ENCODE measurements around the gene CCDC6. TPM values are rescaled to one million over a fixed set of nuclear protein-coding genes. Genes with fewer than 3 reads are reported as not detected.
"Not testable (repeated sequence)": the region's sequence is repeated elsewhere in the genome, so short reads cannot be mapped to it uniquely, and the experiment has no call there.

The CCDC6 gene
- total RNA-seq, 1 donor from 2014 or later: 15.0 TPM

GRCh38 chr10:59887972-59888640, 18.2 kb downstream of the CCDC6 start:
- DNase-seq (no peak), ATAC-seq (ENCODE audit: poor library complexity) (no peak)
- intact Hi-C loops (cut with DNase I): no loop called here

DNA sequence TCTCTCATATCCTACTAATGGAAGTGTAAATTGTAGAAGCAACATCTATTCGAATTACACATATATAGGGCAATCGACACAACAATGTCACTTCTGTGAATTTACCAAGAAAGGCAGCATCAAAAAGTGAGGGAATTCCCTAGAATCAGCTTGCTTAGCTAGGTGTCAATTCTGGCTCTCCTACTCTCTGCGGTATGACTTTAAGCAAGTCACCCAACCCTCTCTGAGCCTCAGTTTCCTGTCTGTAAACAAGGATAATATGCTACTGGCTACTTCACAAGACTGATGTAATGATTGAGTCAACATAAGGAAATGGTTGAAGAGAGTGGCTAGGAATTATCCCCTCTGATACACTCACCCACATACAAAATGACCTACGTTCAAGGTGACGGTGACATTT, 19.4 kb downstream of the CCDC6 start:
- DNase-seq: no peak
- intact Hi-C loops (cut with DNase I): no loop called here
- ATAC-seq (ENCODE audit: poor library complexity): no peak

GRCh38 chr10:59885430-59886134, 20.8 kb downstream of the CCDC6 start:
- intact Hi-C loops (cut with DNase I): no loop called here
- ATAC-seq (ENCODE audit: poor library complexity): peak; percentile 55
- peak; percentile 22 for DNase-seq

DNA sequence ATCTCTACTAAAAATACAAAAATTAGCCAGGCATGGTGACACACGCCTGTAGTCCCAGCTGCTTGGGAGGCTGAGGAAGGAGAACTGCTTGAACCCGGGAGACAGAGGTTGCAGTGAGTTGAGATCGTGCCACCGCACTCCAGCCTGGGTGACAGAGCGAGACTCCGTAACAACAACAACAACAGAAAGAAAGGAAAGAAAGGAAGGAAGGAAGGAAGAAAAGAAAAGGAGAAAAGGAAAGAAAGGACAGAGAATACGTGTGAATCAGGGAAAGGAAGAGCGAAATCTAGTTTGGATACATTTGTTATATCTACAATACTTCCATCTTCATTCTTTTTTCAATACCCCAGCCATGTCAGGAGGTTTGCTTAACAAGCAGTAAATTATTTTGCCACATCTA, 21.5 kb downstream of the CCDC6 start:
- ATAC-seq (ENCODE audit: poor library complexity); intact Hi-C loops (cut with DNase I): not testable (repeated sequence)

DNA sequence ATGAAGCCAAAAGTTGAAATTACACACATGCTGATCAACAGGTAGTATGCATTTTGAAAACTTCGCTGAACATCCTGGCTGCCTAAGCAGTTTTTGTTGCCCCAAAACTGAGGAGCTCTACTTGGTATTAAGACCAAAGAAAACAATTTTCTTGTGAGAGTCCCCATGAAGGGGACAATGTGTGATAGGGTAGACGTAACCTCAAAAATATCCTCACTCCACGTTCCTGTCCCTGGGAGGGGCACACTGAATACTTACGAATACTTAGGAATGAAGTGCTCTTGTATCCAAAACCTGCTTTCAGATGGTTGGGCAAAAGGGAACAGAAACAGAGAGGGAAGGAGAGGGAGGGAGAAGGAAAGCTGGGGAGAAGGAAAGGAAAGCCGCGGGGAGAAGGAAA, 24.7 kb downstream of the CCDC6 start:
- ATAC-seq (ENCODE audit: poor library complexity): no peak
- intact Hi-C loops (cut with DNase I): no loop called here
- no peak for DNase-seq

More for the DNA sequence above, 21.5 kb downstream of the CCDC6 start:
- DNase-seq: not testable (repeated sequence)

DNA sequence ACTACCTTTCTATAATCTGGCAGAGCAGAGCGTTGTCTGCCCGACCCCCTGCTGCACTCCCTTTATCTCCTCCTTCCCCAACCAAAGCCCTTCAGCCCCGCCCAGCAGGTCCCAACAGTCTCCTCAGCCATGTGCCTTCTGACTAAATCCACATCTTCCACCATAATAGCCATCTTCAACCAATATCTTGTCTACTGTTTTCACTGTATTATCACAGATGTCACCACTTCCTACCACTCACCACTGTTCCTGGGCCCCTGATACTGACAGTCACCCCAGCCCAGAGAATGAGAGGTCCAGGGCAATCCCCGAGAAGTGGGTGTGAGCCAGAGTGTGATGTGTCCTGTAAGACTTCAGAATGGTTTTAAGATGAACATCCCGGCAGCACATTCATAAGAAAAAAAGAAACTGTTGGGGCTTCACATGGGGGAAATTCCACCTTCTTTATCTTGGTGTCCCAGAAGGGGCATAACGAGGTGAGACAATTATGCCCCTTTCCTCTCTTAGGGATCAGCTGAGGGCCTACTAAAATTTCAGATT, 25.3 kb downstream of the CCDC6 start:
- no peak for ATAC-seq (ENCODE audit: poor library complexity)
- no peak for DNase-seq
- intact Hi-C loops (cut with DNase I): no loop called here

GRCh38 chr10:59880019-59880717, 26.2 kb downstream of the CCDC6 start:
- no peak for DNase-seq
- ATAC-seq (ENCODE audit: poor library complexity): no peak
- intact Hi-C loops (cut with DNase I): no loop called here

GRCh38 chr10:59879363-59879913, 26.9 kb downstream of the CCDC6 start:
- ATAC-seq (ENCODE audit: poor library complexity): no peak
- intact Hi-C loops (cut with DNase I): no loop called here
- no peak for DNase-seq

GRCh38 chr10:59878915-59879314, 27.4 kb downstream of the CCDC6 start:
- ATAC-seq (ENCODE audit: poor library complexity) (no peak), DNase-seq (no peak)
- intact Hi-C loops (cut with DNase I): no loop called here

DNA sequence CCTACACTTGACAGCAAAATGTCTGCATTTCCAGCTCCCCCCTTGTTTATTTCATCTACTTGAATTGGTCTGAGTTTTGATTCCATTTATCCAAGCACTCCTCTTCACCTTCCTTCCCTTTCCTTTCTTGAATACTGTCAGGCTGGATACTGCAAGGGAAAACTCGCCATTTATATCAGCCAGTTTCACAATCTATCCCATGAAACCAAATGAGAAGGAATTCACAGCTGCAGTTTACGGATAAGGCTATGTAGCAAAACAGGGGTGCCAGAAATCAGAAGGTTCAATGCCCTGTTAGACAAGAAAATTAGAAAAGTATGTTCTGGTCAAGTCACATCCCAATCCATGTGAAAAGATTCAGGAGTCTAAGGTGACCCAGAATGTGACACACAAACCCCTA, 28.1 kb downstream of the CCDC6 start:
- no peak for ATAC-seq (ENCODE audit: poor library complexity)
- no peak for DNase-seq
- intact Hi-C loops (cut with DNase I): no loop called here

DNA sequence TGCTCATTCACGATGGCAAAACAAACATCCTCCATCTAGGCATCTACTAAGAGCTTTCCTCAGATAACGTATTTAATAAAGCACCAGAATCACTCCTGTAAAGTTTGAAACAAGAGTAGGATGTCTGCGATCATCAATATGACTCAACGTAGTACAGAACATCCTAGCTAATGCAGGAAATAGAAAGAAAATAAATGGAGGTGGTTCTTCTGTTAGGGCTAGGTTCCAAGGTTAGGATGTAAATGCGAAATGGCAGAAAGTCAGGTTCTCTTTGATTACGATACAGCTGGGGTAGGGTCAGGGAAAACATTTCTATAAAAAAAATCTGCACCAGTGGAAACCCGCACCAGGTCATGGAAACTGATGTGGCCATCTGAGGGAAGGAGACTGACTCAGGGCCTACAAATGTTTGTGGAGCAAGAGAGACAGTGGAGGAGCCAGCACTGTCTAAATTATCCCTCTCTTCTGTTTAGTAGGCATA, 29.1 kb downstream of the CCDC6 start:
- DNase-seq: no peak
- intact Hi-C loops (cut with DNase I): no loop called here
- ATAC-seq (ENCODE audit: poor library complexity): no peak

GRCh38 chr10:59876695-59877094, 29.7 kb downstream of the CCDC6 start:
- intact Hi-C loops (cut with DNase I): no loop called here
- no peak for ATAC-seq (ENCODE audit: poor library complexity)
- no peak for DNase-seq

GRCh38 chr10:59876208-59876607, 30.1 kb downstream of the CCDC6 start:
- intact Hi-C loops (cut with DNase I); ATAC-seq (ENCODE audit: poor library complexity): not testable (repeated sequence)

GRCh38 chr10:59873896-59874295, 32.5 kb downstream of the CCDC6 start:
- no peak for DNase-seq
- intact Hi-C loops (cut with DNase I): no loop called here
- no peak for ATAC-seq (ENCODE audit: poor library complexity)

More at GRCh38 chr10:59876208-59876607, 30.1 kb downstream of the CCDC6 start:
- DNase-seq: not testable (repeated sequence)

DNA sequence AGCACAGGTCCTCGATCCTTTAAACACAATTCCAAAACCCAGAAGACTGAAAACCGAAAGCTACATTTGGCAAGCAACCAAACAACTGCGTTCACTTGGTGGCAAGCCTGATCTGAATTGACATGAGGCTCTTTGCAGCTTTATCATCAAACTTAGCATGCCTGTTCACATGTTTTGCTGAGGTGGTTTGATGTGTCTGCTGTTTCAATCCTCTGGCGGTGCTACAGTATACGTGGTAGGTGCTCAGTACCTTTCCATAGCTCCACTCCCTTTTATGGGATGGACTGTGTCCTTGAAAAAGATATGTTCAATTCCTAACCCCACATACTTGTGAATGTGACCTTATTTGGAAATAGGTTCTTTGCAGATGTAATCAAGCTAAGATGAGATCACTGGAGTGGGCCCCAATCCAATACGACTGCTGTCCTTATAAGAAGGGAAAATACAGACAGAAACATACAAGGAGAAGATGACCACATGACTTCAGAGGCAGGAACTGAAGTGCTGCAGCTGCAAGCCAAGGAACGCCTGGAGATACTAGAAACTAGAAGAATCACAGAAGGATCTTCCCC, 33.4 kb downstream of the CCDC6 start:
- intact Hi-C loops (cut with DNase I): no loop called here
- peak; percentile 47 for DNase-seq
- ATAC-seq (ENCODE audit: poor library complexity): peak; percentile 56

DNA sequence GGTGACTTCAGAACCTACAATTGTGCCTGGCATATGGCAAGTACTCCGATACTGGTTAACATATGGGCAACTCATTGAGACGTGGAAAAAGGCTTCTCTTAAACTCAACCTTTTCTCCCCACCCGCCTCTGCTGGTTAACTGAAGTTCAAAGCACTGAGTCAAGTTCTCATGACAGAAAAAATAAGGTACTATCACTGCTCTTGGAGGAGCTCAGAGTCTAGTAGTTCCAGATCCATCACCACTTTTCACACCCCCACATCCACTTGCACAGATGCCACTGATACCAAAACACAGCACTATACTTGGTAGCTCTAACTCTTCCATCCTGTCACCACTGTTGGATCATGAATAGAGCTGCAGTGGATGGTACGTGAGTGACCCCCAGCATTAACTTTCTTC, 36.2 kb downstream of the CCDC6 start:
- ATAC-seq (ENCODE audit: poor library complexity): no peak
- DNase-seq: no peak
- intact Hi-C loops (cut with DNase I): no loop called here

GRCh38 chr10:59869594-59869940, 36.8 kb downstream of the CCDC6 start:
- no peak for DNase-seq
- intact Hi-C loops (cut with DNase I): loop anchor here (10.0 kb wide), 1 partner anchor 165 kb away; no protein-coding TSS in a partner anchor
- no peak for ATAC-seq (ENCODE audit: poor library complexity)

DNA sequence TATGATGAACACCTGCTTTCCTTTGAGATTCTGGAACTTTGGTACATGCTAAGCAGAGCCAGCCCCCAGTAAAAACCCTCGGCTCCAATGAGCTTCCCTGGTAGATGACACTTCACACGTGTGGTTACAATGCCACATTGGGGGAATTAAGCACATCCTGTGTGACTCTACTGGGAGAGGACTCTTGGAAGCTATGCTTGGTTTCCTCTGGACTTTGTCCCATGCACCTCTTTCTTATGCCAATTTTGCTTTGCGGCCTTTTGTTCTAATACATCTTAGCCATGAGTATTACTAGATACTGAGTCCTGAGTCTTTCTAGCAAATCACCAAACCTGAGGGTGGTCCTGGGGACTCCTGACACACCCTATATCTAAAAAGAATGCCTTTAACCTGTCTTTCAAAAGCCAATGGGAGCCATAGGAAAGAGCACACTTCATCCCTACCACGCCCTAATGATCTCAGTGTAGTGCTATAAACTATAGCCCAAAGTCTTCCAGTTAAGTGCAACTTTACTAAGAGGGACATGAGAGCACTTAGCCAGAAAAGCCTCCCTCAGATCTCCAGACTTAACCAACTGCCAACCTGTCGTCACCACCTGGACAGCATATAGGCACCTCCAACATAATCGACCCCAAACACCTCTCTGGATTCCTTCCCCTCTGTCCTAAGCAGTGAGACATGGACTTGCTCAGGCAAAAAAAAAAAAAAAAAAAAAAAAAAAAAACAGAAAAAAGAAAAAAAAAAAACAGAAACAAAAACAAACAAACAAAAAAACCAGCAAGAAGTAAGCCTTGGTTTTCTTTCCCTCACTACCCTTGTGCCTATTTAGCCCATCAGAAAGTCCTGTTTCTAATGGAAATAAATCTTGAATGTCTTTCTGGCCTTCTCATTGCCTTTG, 37.4 kb downstream of the CCDC6 start:
- intact Hi-C loops (cut with DNase I): loop anchor here (10.0 kb wide), 1 partner anchor 166 kb away; no protein-coding TSS in a partner anchor
- no peak for ATAC-seq (ENCODE audit: poor library complexity)
- DNase-seq: no peak

Data from Right ventricle myocardium superior (tissue), 1 donor.